HepG2 (cell line): ENCODE results near the gene DDX50. TPM values are rescaled to one million over a fixed set of nuclear protein-coding genes. Genes with fewer than 3 reads are reported as not detected.

ENCODE experiments used
- HDAC2 ChIP-seq: sonication (generic); formaldehyde crosslinking; IDR thresholded peaks from 2 replicates; pipeline ENCODE4 v1.4.0; 2020; ENCODE audit warnings: missing genetic modification reagents
- KLF16 ChIP-seq, 2 experiments: sonication (generic) in 1 of 2; formaldehyde crosslinking in 1 of 2; IDR thresholded peaks; 2 replicates each; pipeline versions ENCODE4 v1.6.1 to v1.8.0; 2016 to 2023; ENCODE audit warnings: missing genetic modification reagents in 2 of 2, missing compliant biosample characterization in 1 of 2
- RBFOX2 ChIP-seq: fragments of 200-400 bp; formaldehyde crosslinking; IDR thresholded peaks from 2 replicates; pipeline ENCODE4 v1.6.1; 2017; ENCODE audit warnings: low read depth, mild to moderate bottlenecking, low read length
- SIN3A ChIP-seq: IDR thresholded peaks from 2 replicates; pipeline ENCODE4 v1.6.1; 2011; ENCODE audit warnings: low read depth, mild to moderate bottlenecking, control low read depth, low read length, borderline replicate concordance
- SRY ChIP-seq: sonication (generic); formaldehyde crosslinking; IDR thresholded peaks from 2 replicates; pipeline ENCODE4 v1.8.0; 2022; ENCODE audit warnings: mild to moderate bottlenecking, missing genetic modification reagents
- TCF7 ChIP-seq: sonication (generic); IDR thresholded peaks from 2 replicates; pipeline ENCODE4 v1.6.1; 2016; ENCODE audit warnings: antibody characterized with exemption, low read depth
- TEAD2 ChIP-seq: sonication (generic); formaldehyde crosslinking; IDR thresholded peaks from 2 replicates; pipeline ENCODE4 v1.9.0; 2021; ENCODE audit warnings: missing genetic modification reagents
- ZNF225 ChIP-seq: sonication (generic); formaldehyde crosslinking; IDR thresholded peaks from 2 replicates; pipeline ENCODE4 v1.4.0; 2020; ENCODE audit warnings: mild to moderate bottlenecking, missing genetic modification reagents
- ZNF274 ChIP-seq: sonication (generic); formaldehyde crosslinking; IDR thresholded peaks from 2 replicates; pipeline ENCODE4 v1.5.1; 2020; ENCODE audit warnings: mild to moderate bottlenecking, missing genetic modification reagents
- ZNF432 ChIP-seq: sonication (generic); formaldehyde crosslinking; IDR thresholded peaks from 2 replicates; pipeline ENCODE4 v1.5.0; 2020; ENCODE audit warnings: missing genetic modification reagents, mild to moderate bottlenecking, borderline replicate concordance
- ZNF563 ChIP-seq: sonication (generic); formaldehyde crosslinking; IDR thresholded peaks from 2 replicates; pipeline ENCODE4 v1.8.0; 2022; ENCODE audit warnings: mild to moderate bottlenecking, moderate library complexity, missing genetic modification reagents
- polyA plus RNA-seq, 8 experiments: library from polyadenylated mRNA; depleted of rRNA in 3 of 8; stranded (reverse) in 7 of 8; unstranded in 1 of 8; fragments of >200 nt; fragmentation: Illumina TruSeq in 4 of 8; extraction: Trizol in 4 of 8; gene quantifications; 2 replicates each; pipeline versions ENCODE4 v1.2.1 to v1.2.3, GENCODE V29; 2011 to 2016; ENCODE audit warnings: low read depth in 4 of 8, missing spikeins in 1 of 8, mixed read lengths in 1 of 8; ENCODE audit not compliant: insufficient read depth in 1 of 8
- total RNA-seq, 5 experiments: library from RNA; depleted of rRNA; stranded (reverse); fragments of >200 nt; fragmentation: Illumina TruSeq; extraction: Trizol; gene quantifications; 2 replicates each; pipeline ENCODE4 v1.2.3, GENCODE V29; 2016; ENCODE audit warnings: low read depth in 1 of 5
- TF ChIP-seq, protein P1 (sequence below): sonication (generic); formaldehyde crosslinking; IDR thresholded peaks from 2 replicates; pipeline ENCODE4 v1.8.0; 2022; ENCODE audit warnings: low read depth, missing genetic modification reagents
- TF ChIP-seq, protein P2 (sequence below), 2 experiments: sonication (generic) in 1 of 2; formaldehyde crosslinking in 1 of 2; IDR thresholded peaks; 2 replicates each; pipeline versions ENCODE4 v1.4.0 to v1.6.1; 2018 to 2020; ENCODE audit warnings: missing genetic modification reagents in 2 of 2, borderline replicate concordance in 1 of 2, low read depth in 1 of 2, mild to moderate bottlenecking in 1 of 2, missing biosample characterization in 1 of 2
- TF ChIP-seq, protein P3 (sequence below): sonication (generic); formaldehyde crosslinking; IDR thresholded peaks from 2 replicates; pipeline ENCODE4 v1.5.0; 2020; ENCODE audit warnings: mild to moderate bottlenecking, missing genetic modification reagents
- TF ChIP-seq, protein P4 (sequence below): sonication (generic); formaldehyde crosslinking; IDR thresholded peaks from 2 replicates; pipeline ENCODE4 v1.4.0; 2020; ENCODE audit warnings: mild to moderate bottlenecking, missing genetic modification reagents
- TF ChIP-seq, protein P5 (sequence below): sonication (generic); formaldehyde crosslinking; IDR thresholded peaks from 2 replicates; pipeline ENCODE4 v1.8.0; 2023; ENCODE audit warnings: mild to moderate bottlenecking, missing genetic modification reagents
- TF ChIP-seq, protein P6 (sequence below): sonication (generic); formaldehyde crosslinking; IDR thresholded peaks from 2 replicates; pipeline ENCODE4 v1.9.0; 2022; ENCODE audit warnings: low read depth, missing genetic modification reagents

DDX50 gene
- total and polyA plus RNA-seq, 2 of the 13 experiments (the other 11 are each of a cell fraction or from before 2014, with no cell fraction given), result 19.0 to 38.2 TPM

DNA sequence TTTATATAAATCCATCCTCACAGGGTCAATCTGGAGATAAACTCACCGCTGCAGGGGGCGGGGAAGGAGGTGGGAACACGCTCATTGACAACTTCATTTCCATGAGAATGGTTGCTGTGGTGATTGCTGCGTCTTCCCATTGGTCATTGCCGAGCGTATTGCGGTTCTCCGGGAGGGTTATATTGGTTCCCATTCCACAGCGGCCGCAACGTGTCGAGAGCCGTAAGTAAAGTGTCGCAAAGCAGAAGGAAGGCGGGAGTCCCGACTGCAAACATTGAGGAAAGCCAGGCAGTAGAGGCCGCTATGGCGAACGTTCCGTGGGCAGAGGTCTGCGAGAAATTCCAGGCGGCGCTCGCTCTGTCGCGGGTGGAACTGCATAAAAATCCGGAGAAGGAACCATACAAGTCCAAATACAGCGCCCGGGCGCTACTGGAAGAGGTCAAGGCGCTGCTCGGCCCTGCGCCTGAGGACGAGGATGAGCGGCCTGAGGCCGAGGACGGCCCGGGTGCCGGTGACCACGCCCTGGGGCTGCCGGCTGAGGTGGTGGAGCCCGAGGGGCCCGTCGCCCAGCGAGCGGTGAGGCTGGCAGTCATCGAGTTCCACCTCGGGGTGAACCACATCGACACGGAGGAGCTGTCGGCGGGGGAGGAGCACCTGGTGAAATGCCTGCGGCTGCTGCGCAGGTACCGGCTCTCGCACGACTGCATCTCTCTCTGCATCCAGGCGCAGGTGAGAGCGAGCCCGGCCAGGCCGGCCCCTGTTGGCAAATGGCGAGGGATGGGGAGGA lies 87.6 kb downstream of the DDX50 start, which contains the start of gene KIFBP (continued):
- TF ChIP-seq KLF16 (CRISPR knock-in tag; IDR thresholded peaks at IDR 0.05) (peak in 1 of 2 experiments; percentile 90; a peak in 2 of 4 replicates), ZNF432 (CRISPR knock-in tag) (no peak), RBFOX2 (peak; percentile 84), TCF7 (no peak), ZNF563 (CRISPR knock-in tag) (peak; percentile 82; the same call in 1 of the 2 replicates), HDAC2 (CRISPR knock-in tag) (peak; percentile 70), ZNF225 (0 out of 2 replicates have a peak, but pooled peaks have one; percentile 27), ZNF274 (CRISPR knock-in tag) (peak; percentile 62), SRY (CRISPR knock-in tag) (peak; percentile 71; the same call in 1 of the 2 replicates), TEAD2 (peak; percentile 64; the same call in 1 of the 2 replicates), SIN3A (peak; percentile 88; the same call in 1 of the 2 replicates)
- TF ChIP-seq, protein P1, sequence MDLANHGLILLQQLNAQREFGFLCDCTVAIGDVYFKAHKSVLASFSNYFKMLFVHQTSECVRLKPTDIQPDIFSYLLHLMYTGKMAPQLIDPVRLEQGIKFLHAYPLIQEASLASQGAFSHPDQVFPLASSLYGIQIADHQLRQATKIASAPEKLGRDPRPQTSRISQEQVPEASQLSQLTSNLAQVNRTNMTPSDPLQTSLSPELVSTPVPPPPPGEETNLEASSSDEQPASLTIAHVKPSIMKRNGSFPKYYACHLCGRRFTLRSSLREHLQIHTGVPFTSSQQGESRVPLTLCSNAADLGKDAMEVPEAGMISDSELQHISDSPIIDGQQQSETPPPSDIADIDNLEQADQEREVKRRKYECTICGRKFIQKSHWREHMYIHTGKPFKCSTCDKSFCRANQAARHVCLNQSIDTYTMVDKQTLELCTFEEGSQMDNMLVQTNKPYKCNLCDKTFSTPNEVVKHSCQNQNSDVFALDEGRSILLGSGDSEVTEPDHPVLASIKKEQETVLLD (CRISPR knock-in tag), result 0 out of 2 replicates have a peak, but pooled peaks have one; percentile 46
- TF ChIP-seq, protein P2, sequence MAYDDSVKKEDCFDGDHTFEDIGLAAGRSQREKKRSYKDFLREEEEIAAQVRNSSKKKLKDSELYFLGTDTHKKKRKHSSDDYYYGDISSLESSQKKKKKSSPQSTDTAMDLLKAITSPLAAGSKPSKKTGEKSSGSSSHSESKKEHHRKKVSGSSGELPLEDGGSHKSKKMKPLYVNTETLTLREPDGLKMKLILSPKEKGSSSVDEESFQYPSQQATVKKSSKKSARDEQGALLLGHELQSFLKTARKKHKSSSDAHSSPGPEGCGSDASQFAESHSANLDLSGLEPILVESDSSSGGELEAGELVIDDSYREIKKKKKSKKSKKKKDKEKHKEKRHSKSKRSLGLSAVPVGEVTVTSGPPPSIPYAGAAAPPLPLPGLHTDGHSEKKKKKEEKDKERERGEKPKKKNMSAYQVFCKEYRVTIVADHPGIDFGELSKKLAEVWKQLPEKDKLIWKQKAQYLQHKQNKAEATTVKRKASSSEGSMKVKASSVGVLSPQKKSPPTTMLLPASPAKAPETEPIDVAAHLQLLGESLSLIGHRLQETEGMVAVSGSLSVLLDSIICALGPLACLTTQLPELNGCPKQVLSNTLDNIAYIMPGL (CRISPR knock-in tag; IDR thresholded peaks at IDR 0.05; ENCODE audit: borderline replicate concordance in 1 of 2, low read depth in 1 of 2), result peak; percentile 89 to 95
- TF ChIP-seq, protein P3, sequence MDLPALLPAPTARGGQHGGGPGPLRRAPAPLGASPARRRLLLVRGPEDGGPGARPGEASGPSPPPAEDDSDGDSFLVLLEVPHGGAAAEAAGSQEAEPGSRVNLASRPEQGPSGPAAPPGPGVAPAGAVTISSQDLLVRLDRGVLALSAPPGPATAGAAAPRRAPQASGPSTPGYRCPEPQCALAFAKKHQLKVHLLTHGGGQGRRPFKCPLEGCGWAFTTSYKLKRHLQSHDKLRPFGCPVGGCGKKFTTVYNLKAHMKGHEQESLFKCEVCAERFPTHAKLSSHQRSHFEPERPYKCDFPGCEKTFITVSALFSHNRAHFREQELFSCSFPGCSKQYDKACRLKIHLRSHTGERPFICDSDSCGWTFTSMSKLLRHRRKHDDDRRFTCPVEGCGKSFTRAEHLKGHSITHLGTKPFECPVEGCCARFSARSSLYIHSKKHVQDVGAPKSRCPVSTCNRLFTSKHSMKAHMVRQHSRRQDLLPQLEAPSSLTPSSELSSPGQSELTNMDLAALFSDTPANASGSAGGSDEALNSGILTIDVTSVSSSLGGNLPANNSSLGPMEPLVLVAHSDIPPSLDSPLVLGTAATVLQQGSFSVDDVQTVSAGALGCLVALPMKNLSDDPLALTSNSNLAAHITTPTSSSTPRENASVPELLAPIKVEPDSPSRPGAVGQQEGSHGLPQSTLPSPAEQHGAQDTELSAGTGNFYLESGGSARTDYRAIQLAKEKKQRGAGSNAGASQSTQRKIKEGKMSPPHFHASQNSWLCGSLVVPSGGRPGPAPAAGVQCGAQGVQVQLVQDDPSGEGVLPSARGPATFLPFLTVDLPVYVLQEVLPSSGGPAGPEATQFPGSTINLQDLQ, result no peak
- TF ChIP-seq, protein P4, sequence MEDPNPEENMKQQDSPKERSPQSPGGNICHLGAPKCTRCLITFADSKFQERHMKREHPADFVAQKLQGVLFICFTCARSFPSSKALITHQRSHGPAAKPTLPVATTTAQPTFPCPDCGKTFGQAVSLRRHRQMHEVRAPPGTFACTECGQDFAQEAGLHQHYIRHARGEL (CRISPR knock-in tag), result no peak
- TF ChIP-seq, protein P5, sequence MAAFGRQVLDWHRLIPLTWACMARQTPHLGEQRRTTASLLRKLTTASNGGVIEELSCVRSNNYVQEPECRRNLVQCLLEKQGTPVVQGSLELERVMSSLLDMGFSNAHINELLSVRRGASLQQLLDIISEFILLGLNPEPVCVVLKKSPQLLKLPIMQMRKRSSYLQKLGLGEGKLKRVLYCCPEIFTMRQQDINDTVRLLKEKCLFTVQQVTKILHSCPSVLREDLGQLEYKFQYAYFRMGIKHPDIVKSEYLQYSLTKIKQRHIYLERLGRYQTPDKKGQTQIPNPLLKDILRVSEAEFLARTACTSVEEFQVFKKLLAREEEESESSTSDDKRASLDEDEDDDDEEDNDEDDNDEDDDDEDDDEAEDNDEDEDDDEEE (CRISPR knock-in tag), result peak; percentile 93
- TF ChIP-seq, protein P6, sequence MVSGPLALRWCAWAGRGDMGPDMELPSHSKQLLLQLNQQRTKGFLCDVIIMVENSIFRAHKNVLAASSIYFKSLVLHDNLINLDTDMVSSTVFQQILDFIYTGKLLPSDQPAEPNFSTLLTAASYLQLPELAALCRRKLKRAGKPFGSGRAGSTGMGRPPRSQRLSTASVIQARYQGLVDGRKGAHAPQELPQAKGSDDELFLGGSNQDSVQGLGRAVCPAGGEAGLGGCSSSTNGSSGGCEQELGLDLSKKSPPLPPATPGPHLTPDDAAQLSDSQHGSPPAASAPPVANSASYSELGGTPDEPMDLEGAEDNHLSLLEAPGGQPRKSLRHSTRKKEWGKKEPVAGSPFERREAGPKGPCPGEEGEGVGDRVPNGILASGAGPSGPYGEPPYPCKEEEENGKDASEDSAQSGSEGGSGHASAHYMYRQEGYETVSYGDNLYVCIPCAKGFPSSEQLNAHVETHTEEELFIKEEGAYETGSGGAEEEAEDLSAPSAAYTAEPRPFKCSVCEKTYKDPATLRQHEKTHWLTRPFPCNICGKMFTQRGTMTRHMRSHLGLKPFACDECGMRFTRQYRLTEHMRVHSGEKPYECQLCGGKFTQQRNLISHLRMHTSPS, result no peak
